GM19193 (cell line): Measurements from ENCODE around the gene MICAL2.

Source experiments
- POLR2A ChIP-seq: IDR thresholded peaks from 4 replicates; pipeline ENCODE4 v1.6.1; 2011; ENCODE audit not compliant: insufficient read depth, insufficient read length; ENCODE audit errors: extremely low read depth

The MICAL2 gene

GRCh38 chr11:12198251-12199222 is 88.1 kb downstream of the MICAL2 start:
- TF ChIP-seq POLR2A, result no peak

GRCh38 chr11:12199231-12199948 is 89.0 kb downstream of the MICAL2 start:
- TF ChIP-seq POLR2A, result no peak

- no peak for TF ChIP-seq POLR2A
These were observed 90.0 kb downstream of the MICAL2 start for GRCh38 chr11:12200279-12200990.

GRCh38 chr11:12200991-12201985 is 90.9 kb downstream of the MICAL2 start:
- TF ChIP-seq POLR2A, result no peak

- TF ChIP-seq POLR2A, result no peak
These were observed 92.4 kb downstream of the MICAL2 start for GRCh38 chr11:12202661-12203310.

- no peak for TF ChIP-seq POLR2A
These were observed 94.1 kb downstream of the MICAL2 start for GRCh38 chr11:12204506-12204905.

GRCh38 chr11:12205330-12205729 is 94.9 kb downstream of the MICAL2 start:
- no peak for TF ChIP-seq POLR2A

GRCh38 chr11:12206529-12206928 is 96.1 kb downstream of the MICAL2 start:
- TF ChIP-seq POLR2A, result no peak

- no peak for TF ChIP-seq POLR2A
These were observed 97.2 kb downstream of the MICAL2 start for GRCh38 chr11:12207384-12208150.

- no peak for TF ChIP-seq POLR2A
These were observed 98.7 kb downstream of the MICAL2 start for GRCh38 chr11:12209096-12209495.

- TF ChIP-seq POLR2A, result no peak
These were observed 99.8 kb downstream of the MICAL2 start for GRCh38 chr11:12210200-12210599.

- no peak for TF ChIP-seq POLR2A
These were observed 101.1 kb downstream of the MICAL2 start for GRCh38 chr11:12211331-12212065.
